TTC549 (cell line): ENCODE measurements around the gene RTTN.

Experiments used
- FAIRE-seq: peaks from 2 replicates; lab custom pipeline; 2012; peaks lifted over from hg19 to GRCh38; lab: Jason Lieb, UNC

RTTN gene

GRCh38 chr18:70075906-70076305 lies 129.6 kb downstream of the RTTN start:
- no peak for FAIRE-seq

- no peak for FAIRE-seq
These were observed 131.4 kb downstream of the RTTN start for GRCh38 chr18:70074116-70074515.

GRCh38 chr18:70073432-70073831 lies 132.1 kb downstream of the RTTN start:
- no peak for FAIRE-seq

GRCh38 chr18:70072678-70073077 lies 132.8 kb downstream of the RTTN start:
- FAIRE-seq: no peak

- no peak for FAIRE-seq
These were observed 135.5 kb downstream of the RTTN start for GRCh38 chr18:70069965-70070364.

GRCh38 chr18:70069382-70069781 lies 136.1 kb downstream of the RTTN start:
- FAIRE-seq: no peak

GRCh38 chr18:70068981-70069380 lies 136.5 kb downstream of the RTTN start:
- FAIRE-seq: no peak

- FAIRE-seq: no peak
These were observed 145.8 kb downstream of the RTTN start for GRCh38 chr18:70059684-70060083.

GRCh38 chr18:70058916-70059315 lies 146.6 kb downstream of the RTTN start:
- no peak for FAIRE-seq

- FAIRE-seq: no peak
These were observed 157.4 kb downstream of the RTTN start for GRCh38 chr18:70047931-70048603.

- no peak for FAIRE-seq
These were observed 158.7 kb downstream of the RTTN start for GRCh38 chr18:70046796-70047195.

GRCh38 chr18:70046207-70046606 lies 159.3 kb downstream of the RTTN start:
- FAIRE-seq: no peak

GRCh38 chr18:70044632-70045031 lies 160.9 kb downstream of the RTTN start:
- FAIRE-seq: no peak

GRCh38 chr18:70041459-70042050 lies 163.9 kb downstream of the RTTN start:
- FAIRE-seq: no peak

- FAIRE-seq: no peak
These were observed 166.3 kb downstream of the RTTN start for GRCh38 chr18:70039186-70039585.

GRCh38 chr18:70037431-70038061 lies 167.9 kb downstream of the RTTN start:
- FAIRE-seq: no peak

- no peak for FAIRE-seq
These were observed 168.6 kb downstream of the RTTN start for GRCh38 chr18:70036771-70037347.

- FAIRE-seq: no peak
These were observed 169.3 kb downstream of the RTTN start for GRCh38 chr18:70036168-70036567.

GRCh38 chr18:70031221-70031620 lies 174.3 kb downstream of the RTTN start:
- FAIRE-seq: no peak

- FAIRE-seq: no peak
These were observed 174.8 kb downstream of the RTTN start for GRCh38 chr18:70030728-70031127.

GRCh38 chr18:70029163-70029562 lies 176.3 kb downstream of the RTTN start:
- no peak for FAIRE-seq

- no peak for FAIRE-seq
These were observed 176.8 kb downstream of the RTTN start for GRCh38 chr18:70028734-70029133.

- no peak for FAIRE-seq
These were observed 177.4 kb downstream of the RTTN start for GRCh38 chr18:70028084-70028483.
